Natural killer cell (primary cell): ENCODE results near the gene FARP1. TPM values are rescaled to one million over a fixed set of nuclear protein-coding genes. Genes with fewer than 3 reads are reported as not detected.

Experiments
- ATAC-seq, 3 donors: fragments of 150-1000 bp in 2 of 3; fragments of 200-7000 bp in 1 of 3; cut with Tn5 transposase; 1 replicate in 1 of 3; 2 replicates in 2 of 3; pipeline ENCODE4 v1.10.0; 2021; ENCODE audit warnings: mild to moderate bottlenecking in 2 of 3, moderate library complexity in 2 of 3
- DNase-seq, 2 donors: peaks; one replicate each; pipeline versions ENCODE4 v3.0.0 to v3.0.0-alpha.2; 2013 to 2021; ENCODE audit warnings: mixed read lengths in 1 of 2
- H3K27ac ChIP-seq: one replicate; pipeline ENCODE4 v1.5.1; 2013; ENCODE audit warnings: mild to moderate bottlenecking, low read length
- H3K27me3 ChIP-seq: one replicate; pipeline ENCODE4 v1.6.1; 2013; ENCODE audit warnings: low read length; ENCODE audit not compliant: control insufficient read depth, insufficient read depth
- H3K36me3 ChIP-seq: one replicate; pipeline ENCODE4 v1.6.1; 2013; ENCODE audit warnings: low read length; ENCODE audit not compliant: control insufficient read depth, insufficient read depth
- H3K4me1 ChIP-seq: one replicate; pipeline ENCODE4 v1.6.1; 2013; ENCODE audit warnings: low read length; ENCODE audit not compliant: control insufficient read depth, insufficient read depth
- H3K4me3 ChIP-seq: one replicate; pipeline ENCODE4 v1.5.1; 2013; ENCODE audit warnings: low read length
- H3K9me3 ChIP-seq: one replicate; pipeline ENCODE4 v1.6.1; 2013; ENCODE audit warnings: low read length; ENCODE audit not compliant: control insufficient read depth, insufficient read depth
- H3K27ac Mint-ChIP-seq, 2 donors: one replicate each; pipeline ENCODE4 v1.8.0; 2022; ENCODE audit warnings: mild to moderate bottlenecking in 2 of 2, mixed read lengths in 2 of 2, moderate library complexity in 1 of 2
- H3K27me3 Mint-ChIP-seq, 2 donors: one replicate each; pipeline ENCODE4 v1.8.0; 2022; ENCODE audit warnings: low read depth in 2 of 2, mixed read lengths in 2 of 2
- H3K36me3 Mint-ChIP-seq: one replicate; pipeline ENCODE4 v1.8.0; 2022; ENCODE audit warnings: mixed read lengths
- H3K4me1 Mint-ChIP-seq, 2 donors: one replicate each; pipeline ENCODE4 v1.8.0; 2022; ENCODE audit warnings: mixed read lengths in 2 of 2
- H3K4me3 Mint-ChIP-seq: one replicate; pipeline ENCODE4 v1.8.0; 2022; ENCODE audit warnings: mild to moderate bottlenecking, moderate library complexity, mixed read lengths
- H3K9me3 Mint-ChIP-seq, 2 donors: one replicate each; pipeline ENCODE4 v1.8.0; 2022; ENCODE audit warnings: mixed read lengths in 2 of 2
- CTCF ChIP-seq: fragments of 200-600 bp; IDR thresholded peaks from one replicate; pipeline ENCODE4 v1.8.0; 2022; ENCODE audit warnings: antibody characterized with exemption
- WGBS: methylation state at CpG from one replicate; pipeline ENCODE4 v1.1.7; 2013; ENCODE audit warnings: missing lambda C conversion rate; ENCODE audit not compliant: insufficient coverage; 5-methylcytosine and 5-hydroxymethylcytosine counted together
- intact Hi-C: fragments of 100-400 bp; cut with micrococcal nuclease; formaldehyde crosslinking; loops from one replicate; pipeline ENCODE4 v1.14.2; 2022
- total RNA-seq, 4 donors: library from RNA; stranded (reverse); fragments of 120-200 nt in 1 of 4; gene quantifications; one replicate each; pipeline versions ENCODE4 v1.2.3 to v1.2.4, GENCODE V29; 2013 to 2022

The FARP1 gene
- total RNA-seq, 3 donors from 2014 or later (not counting 1 experiment from before 2014, with no cell fraction given): 0.71 to 1.2 (median 1.1) TPM

GRCh38 chr13:98364647-98365046 is 221.8 kb downstream of the FARP1 start:
- DNase-seq (no peak), ATAC-seq (no peak)
- no peaks in the 10 kb centered on the region for H3K9me3 ChIP-seq
- H3K4me3 ChIP-seq: no peak overlapping the region
- Mint-ChIP-seq H3K4me3 (no peak overlapping the region), H3K36me3 (no peaks in the 10 kb centered on the region), H3K4me1 (no peaks in the 10 kb centered on the region), H3K9me3 (no peaks in the 10 kb centered on the region), H3K27ac (no peak overlapping the region), H3K27me3 (peaks cover under 1 to 2% of the 10 kb centered on the region in 2 donors)
- no peak for TF ChIP-seq CTCF
- WGBS: 77% methylated on average over 2 of the region's 2 CpGs
- H3K4me1 ChIP-seq: no peaks in the 10 kb centered on the region
- H3K36me3 ChIP-seq: no peaks in the 10 kb centered on the region
- H3K27me3 ChIP-seq: no peaks in the 10 kb centered on the region
- H3K27ac ChIP-seq: no peak overlapping the region
- intact Hi-C loops: no loop called here

- peaks cover 4 to 9% of the 10 kb centered on the region in 2 donors for H3K27me3 Mint-ChIP-seq
- Histone ChIP-seq H3K4me3 (no peak overlapping the region), H3K36me3 (no peaks in the 10 kb centered on the region), H3K27ac (no peak overlapping the region), H3K27me3 (no peaks in the 10 kb centered on the region), H3K4me1 (no peaks in the 10 kb centered on the region), H3K9me3 (no peaks in the 10 kb centered on the region)
- no peak overlapping the region for H3K27ac Mint-ChIP-seq
- intact Hi-C loops: no loop called here
- WGBS: 93% methylated on average over 2 of the region's 3 CpGs
- no peaks in the 10 kb centered on the region for H3K9me3 Mint-ChIP-seq
- TF ChIP-seq CTCF: no peak
- no peaks in the 10 kb centered on the region for H3K36me3 Mint-ChIP-seq
- H3K4me3 Mint-ChIP-seq: no peak overlapping the region
- ATAC-seq (no peak), DNase-seq (no peak)
- H3K4me1 Mint-ChIP-seq: no peaks in the 10 kb centered on the region
Observed at GRCh38 chr13:98365302-98365701, 222.4 kb downstream of the FARP1 start.

GRCh38 chr13:98366010-98366409 is 223.1 kb downstream of the FARP1 start:
- H3K4me3 Mint-ChIP-seq: no peak overlapping the region
- DNase-seq: no peak
- no peak for TF ChIP-seq CTCF
- H3K4me1 Mint-ChIP-seq: no peaks in the 10 kb centered on the region
- 100% methylated on average over 1 of the region's 2 CpGs for WGBS
- no peaks in the 10 kb centered on the region for H3K9me3 ChIP-seq
- no peaks in the 10 kb centered on the region for H3K9me3 Mint-ChIP-seq
- no peak overlapping the region for H3K27ac Mint-ChIP-seq
- H3K36me3 ChIP-seq: no peaks in the 10 kb centered on the region
- H3K4me1 ChIP-seq: no peaks in the 10 kb centered on the region
- H3K27me3 ChIP-seq: no peaks in the 10 kb centered on the region
- no peak overlapping the region for H3K27ac ChIP-seq
- H3K27me3 Mint-ChIP-seq: peaks cover 4 to 10% of the 10 kb centered on the region in 2 donors
- ATAC-seq: no peak
- no peaks in the 10 kb centered on the region for H3K36me3 Mint-ChIP-seq
- no peak overlapping the region for H3K4me3 ChIP-seq
- intact Hi-C loops: no loop called here

GRCh38 chr13:98366443-98366842 is 223.5 kb downstream of the FARP1 start:
- intact Hi-C loops: no loop called here
- no peaks in the 10 kb centered on the region for H3K36me3 ChIP-seq
- DNase-seq (no peak), ATAC-seq (no peak)
- no peaks in the 10 kb centered on the region for H3K27me3 ChIP-seq
- no peak overlapping the region for H3K27ac Mint-ChIP-seq
- H3K4me3 Mint-ChIP-seq: no peak overlapping the region
- no peaks in the 10 kb centered on the region for H3K36me3 Mint-ChIP-seq
- H3K4me1 Mint-ChIP-seq: no peaks in the 10 kb centered on the region
- peaks cover 4 to 10% of the 10 kb centered on the region in 2 donors for H3K27me3 Mint-ChIP-seq
- no peak for TF ChIP-seq CTCF
- H3K9me3 Mint-ChIP-seq: no peaks in the 10 kb centered on the region
- no peaks in the 10 kb centered on the region for H3K9me3 ChIP-seq
- no peaks in the 10 kb centered on the region for H3K4me1 ChIP-seq
- WGBS: 91% methylated on average over 7 of the region's 7 CpGs
- H3K4me3 ChIP-seq: no peak overlapping the region
- no peak overlapping the region for H3K27ac ChIP-seq
